Activated effector memory CD4-positive, alpha-beta T cell treated with anti-CD3 and anti-CD28 coated beads, Interleukin-2, amount 50 U/mL, for 16 hours (primary cell): ENCODE measurements around the gene SIGLEC15.
"Not testable (repeated sequence)": the region's sequence is repeated elsewhere in the genome, so short reads cannot be mapped to it uniquely, and the experiment has no call there.

Experiments
- DNase-seq: peaks from one replicate; pipeline ENCODE4 v3.0.0-alpha.2; 2020

SIGLEC15 gene

GRCh38 chr18:45820106-45820745 is 5.2 kb upstream of the SIGLEC15 start:
- no peak for DNase-seq

- DNase-seq = no peak
Observed at GRCh38 chr18:45821026-45821425, 4.4 kb upstream of the SIGLEC15 start.

GRCh38 chr18:45821711-45822110 is 3.8 kb upstream of the SIGLEC15 start:
- no peak for DNase-seq

DNA sequence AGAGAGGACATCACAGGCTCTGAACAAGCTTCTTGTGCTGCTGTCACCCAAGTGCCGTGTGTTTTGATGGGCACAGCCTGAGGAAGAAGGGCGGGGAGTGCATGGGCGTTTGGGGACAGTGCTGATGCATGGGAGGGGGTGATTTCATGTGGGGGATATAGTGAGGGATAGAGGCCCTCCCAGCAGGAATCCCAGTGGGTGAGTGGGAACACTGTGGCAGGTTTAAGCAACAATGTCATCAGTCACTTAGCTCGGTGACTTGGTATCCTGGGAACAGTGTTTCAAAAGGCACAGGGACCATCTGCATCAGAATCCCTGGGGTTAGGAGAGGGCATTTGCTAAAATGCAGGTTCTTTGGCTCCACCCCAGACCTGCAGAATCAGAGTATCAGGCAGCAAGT is 609 bp downstream of the SIGLEC15 start:
- DNase-seq = no peak

GRCh38 chr18:45826716-45827115 is 1.2 kb downstream of the SIGLEC15 start:
- DNase-seq = not testable (repeated sequence)

GRCh38 chr18:45828917-45829811 is 3.7 kb downstream of the SIGLEC15 start:
- DNase-seq = no peak

GRCh38 chr18:45829855-45830254 is 4.4 kb downstream of the SIGLEC15 start:
- DNase-seq = no peak

DNA sequence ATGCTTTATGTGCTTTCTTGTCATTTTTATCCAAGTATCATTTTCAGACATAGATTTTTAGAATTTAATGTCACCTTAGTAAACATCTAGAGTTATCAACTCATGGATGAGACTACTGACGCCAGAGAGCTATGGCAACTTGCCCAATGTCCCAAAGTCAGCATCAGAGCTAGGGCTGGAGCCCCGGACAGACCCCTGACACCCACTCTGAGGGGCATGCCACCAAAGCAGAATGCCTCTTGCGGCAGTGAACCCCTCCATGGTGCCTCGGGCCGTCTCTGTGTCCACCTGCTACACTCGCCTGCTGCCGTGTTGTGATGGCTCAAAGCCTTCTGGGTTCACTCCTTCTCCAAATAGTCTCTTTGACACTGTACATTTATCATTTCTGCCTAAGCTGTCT is 5.4 kb downstream of the SIGLEC15 start:
- DNase-seq = no peak

GRCh38 chr18:45833846-45834245 is 8.4 kb downstream of the SIGLEC15 start:
- no peak for DNase-seq

- DNase-seq = no peak
Observed at GRCh38 chr18:45834306-45834705, 8.8 kb downstream of the SIGLEC15 start.

GRCh38 chr18:45835057-45835636 is 9.7 kb downstream of the SIGLEC15 start:
- DNase-seq = no peak

- no peak for DNase-seq
Observed at GRCh38 chr18:45836242-45837205, 11.0 kb downstream of the SIGLEC15 start.

DNA sequence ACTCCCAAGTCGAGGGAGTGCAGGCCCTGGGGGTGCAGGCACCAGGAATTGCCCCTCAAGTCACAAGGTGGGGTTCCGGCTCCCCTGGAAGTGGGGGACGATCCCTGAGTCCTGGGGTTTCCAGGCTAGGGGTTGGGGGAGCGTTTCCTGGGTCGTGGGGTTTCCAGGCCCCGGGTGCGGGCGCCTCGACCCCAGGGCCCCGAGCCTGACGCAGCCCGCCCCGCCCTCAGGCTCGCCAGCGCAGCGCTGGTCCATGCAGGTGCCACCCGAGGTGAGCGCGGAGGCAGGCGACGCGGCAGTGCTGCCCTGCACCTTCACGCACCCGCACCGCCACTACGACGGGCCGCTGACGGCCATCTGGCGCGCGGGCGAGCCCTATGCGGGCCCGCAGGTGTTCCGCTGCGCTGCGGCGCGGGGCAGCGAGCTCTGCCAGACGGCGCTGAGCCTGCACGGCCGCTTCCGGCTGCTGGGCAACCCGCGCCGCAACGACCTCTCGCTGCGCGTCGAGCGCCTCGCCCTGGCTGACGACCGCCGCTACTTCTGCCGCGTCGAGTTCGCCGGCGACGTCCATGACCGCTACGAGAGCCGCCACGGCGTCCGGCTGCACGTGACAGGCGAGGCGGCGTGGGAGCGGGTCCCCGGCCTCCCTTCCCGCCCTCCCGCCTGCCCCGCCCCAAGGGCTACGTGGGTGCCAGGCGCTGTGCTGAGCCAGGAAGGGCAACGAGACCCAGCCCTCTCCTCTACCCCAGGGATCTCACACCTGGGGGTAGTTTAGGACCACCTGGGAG is 12.0 kb downstream of the SIGLEC15 start:
- DNase-seq = peak; percentile 73

DNA sequence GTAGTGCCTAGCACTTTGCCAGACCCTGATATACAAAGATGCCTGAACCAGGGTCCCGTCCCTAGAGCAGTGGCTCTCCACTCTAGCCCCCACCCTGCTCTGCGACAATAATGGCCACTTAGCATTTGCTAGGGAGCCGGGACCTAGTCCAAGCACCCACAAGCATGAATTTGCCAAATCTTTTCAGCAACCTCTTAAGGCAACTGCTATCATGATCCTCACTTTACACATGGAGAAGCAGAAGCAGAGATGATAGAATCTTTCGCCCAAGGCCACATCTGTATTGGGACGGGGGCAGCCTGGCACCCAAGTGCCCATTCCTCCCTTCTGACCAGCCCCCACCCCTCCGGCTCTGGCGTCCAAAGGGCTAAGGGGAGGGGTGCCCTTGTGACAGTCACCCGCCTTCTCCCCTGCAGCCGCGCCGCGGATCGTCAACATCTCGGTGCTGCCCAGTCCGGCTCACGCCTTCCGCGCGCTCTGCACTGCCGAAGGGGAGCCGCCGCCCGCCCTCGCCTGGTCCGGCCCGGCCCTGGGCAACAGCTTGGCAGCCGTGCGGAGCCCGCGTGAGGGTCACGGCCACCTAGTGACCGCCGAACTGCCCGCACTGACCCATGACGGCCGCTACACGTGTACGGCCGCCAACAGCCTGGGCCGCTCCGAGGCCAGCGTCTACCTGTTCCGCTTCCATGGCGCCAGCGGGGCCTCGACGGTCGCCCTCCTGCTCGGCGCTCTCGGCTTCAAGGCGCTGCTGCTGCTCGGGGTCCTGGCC is 13.0 kb downstream of the SIGLEC15 start:
- no peak for DNase-seq

GRCh38 chr18:45839414-45840395 is 14.2 kb downstream of the SIGLEC15 start:
- DNase-seq = no peak

DNA sequence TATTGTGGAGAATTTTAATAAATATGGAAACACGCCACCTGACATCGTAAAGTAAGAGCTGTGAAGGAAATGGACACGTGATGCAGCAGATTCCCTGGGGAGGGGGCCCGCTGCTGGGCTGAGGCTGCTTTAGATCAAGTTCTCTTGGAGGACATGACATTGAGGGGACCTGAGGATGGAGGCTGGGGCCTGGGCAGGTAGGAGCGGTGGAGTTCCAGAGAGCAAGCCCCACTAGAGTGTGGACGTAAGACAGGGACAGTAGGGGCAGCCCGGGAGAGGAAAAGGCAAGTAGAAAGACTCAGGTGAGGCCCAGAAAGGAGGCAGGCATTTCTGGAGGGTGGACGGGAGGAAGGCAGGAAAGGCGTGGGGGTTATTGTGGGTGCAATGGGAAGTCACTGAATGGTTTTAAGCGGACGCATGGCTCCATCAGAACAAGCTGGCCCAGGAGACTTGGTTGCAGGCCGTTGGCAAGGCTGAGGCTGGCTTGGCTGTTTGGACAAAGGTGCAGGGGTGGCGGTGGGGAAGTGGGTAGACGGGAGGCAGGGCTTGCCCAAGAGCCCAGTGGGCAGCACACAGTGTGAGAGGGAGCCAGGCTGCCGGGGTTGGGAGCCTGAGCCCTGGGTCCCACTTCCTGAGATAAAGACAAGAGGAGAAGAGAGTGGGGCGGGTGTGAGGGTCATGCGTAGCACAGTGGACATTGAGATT is 15.7 kb downstream of the SIGLEC15 start:
- DNase-seq = no peak

- DNase-seq = no peak
Observed at GRCh38 chr18:45841765-45842442, 16.4 kb downstream of the SIGLEC15 start.

DNA sequence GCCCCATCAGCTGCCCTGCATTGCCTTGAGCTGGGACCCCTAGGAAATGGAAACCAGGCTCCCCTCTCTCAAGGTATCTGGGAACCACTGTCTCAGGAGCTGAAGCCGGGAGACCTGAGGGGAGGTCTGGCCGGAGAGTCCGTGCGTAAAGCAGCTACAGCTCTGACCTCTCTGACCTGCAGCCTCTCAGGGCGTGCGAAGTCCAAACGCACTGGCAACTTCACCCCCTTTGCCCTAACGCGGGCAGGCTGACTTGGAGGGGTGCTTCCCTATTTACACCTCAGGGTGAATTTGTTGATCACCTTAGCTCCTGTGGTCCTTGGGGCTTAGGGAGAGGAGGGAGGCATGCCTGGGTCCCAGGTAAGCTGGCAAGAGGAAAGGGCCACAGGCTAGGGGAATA is 17.5 kb downstream of the SIGLEC15 start:
- no peak for DNase-seq

GRCh38 chr18:45844938-45845337 is 19.5 kb downstream of the SIGLEC15 start:
- DNase-seq = no peak
